DND-41 (cell line): ENCODE measurements around the gene EDA2R.

Source experiments
- CTCF ChIP-seq: IDR thresholded peaks from 2 replicates; pipeline ENCODE4 v1.5.1; 2012; ENCODE audit warnings: borderline replicate concordance, low read length, moderate library complexity, mild to moderate bottlenecking; ENCODE audit not compliant: poor library complexity, severe bottlenecking; ENCODE audit errors: extremely low read depth
- EZH2 ChIP-seq: IDR thresholded peaks from 3 replicates; pipeline ENCODE4 v1.6.1; 2012; ENCODE audit warnings: borderline replicate concordance, low read depth, mild to moderate bottlenecking, moderate library complexity, low read length, inconsistent platforms; ENCODE audit not compliant: severe bottlenecking

GRCh38 chrX:66579219-66579618 is 59.7 kb downstream of the EDA2R start:
- TF ChIP-seq CTCF: no peak
- TF ChIP-seq EZH2: no peak
